Spinal cord (tissue), 10 donors: Measurements from ENCODE around the gene COL17A1. TPM values are rescaled to one million over a fixed set of nuclear protein-coding genes. Genes with fewer than 3 reads are reported as not detected.

Source experiments
- DNase-seq, 6 donors: peaks; one replicate each; pipeline versions ENCODE4 v3.0.0 to v3.0.0-alpha.2; 2013 to 2015; ENCODE audit warnings: low spot score in 6 of 6, low read depth in 4 of 6
- H3K27ac ChIP-seq: one replicate; pipeline ENCODE4 v1.5.1; 2013; ENCODE audit warnings: low read depth, low read length, control low read depth
- H3K27me3 ChIP-seq: one replicate; pipeline ENCODE4 v1.6.1; 2013; ENCODE audit warnings: low read length; ENCODE audit not compliant: control insufficient read depth, insufficient read depth
- H3K36me3 ChIP-seq: one replicate; pipeline ENCODE4 v1.6.1; 2013; ENCODE audit warnings: low read length; ENCODE audit not compliant: control insufficient read depth, insufficient read depth
- H3K4me1 ChIP-seq: one replicate; pipeline ENCODE4 v1.6.1; 2013; ENCODE audit warnings: low read length; ENCODE audit not compliant: control insufficient read depth, insufficient read depth
- H3K4me3 ChIP-seq: one replicate; pipeline ENCODE4 v1.5.1; 2013; ENCODE audit warnings: low read depth, low read length, control low read depth
- H3K9me3 ChIP-seq: one replicate; pipeline ENCODE4 v1.6.1; 2013; ENCODE audit warnings: low read length; ENCODE audit not compliant: control insufficient read depth, insufficient read depth
- WGBS: methylation state at CpG from one replicate; pipeline ENCODE4 v1.1.5; 2013; ENCODE audit warnings: missing lambda C conversion rate; ENCODE audit not compliant: insufficient coverage; 5-methylcytosine and 5-hydroxymethylcytosine counted together
- polyA plus RNA-seq, 2 donors: library from polyadenylated mRNA; unstranded; fragments of 120-200 nt; gene quantifications; one replicate each; pipeline ENCODE4 v1.2.1, GENCODE V29; 2013; ENCODE audit not compliant: insufficient read length in 2 of 2
- total RNA-seq, 2 donors: library from RNA; depleted of rRNA in 1 of 2; stranded (reverse); fragments of 120-200 nt in 1 of 2; fragments of >200 nt in 1 of 2; gene quantifications; one replicate each; pipeline versions ENCODE4 v1.2.3 to v1.2.4, GENCODE V29; 2013 to 2014
- donor health status: healthy.

COL17A1 gene
- total and polyA plus RNA-seq, 4 donors = 0.35 to 1.7 (median 0.54) TPM

GRCh38 chr10:104099269-104099668 lies 13.6 kb upstream of the COL17A1 start:
- Histone ChIP-seq H3K4me1 (no peaks in the 10 kb centered on the region), H3K27me3 (no peaks in the 10 kb centered on the region), H3K36me3 (no peaks in the 10 kb centered on the region), H3K4me3 (no peak overlapping the region), H3K27ac (no peak overlapping the region), H3K9me3 (peaks cover 3% of the 10 kb centered on the region)
- no CpG with 5 or more reads among the region's 3 CpGs for WGBS
- DNase-seq = no peak

- Histone ChIP-seq H3K4me3 (no peak overlapping the region), H3K36me3 (no peaks in the 10 kb centered on the region), H3K9me3 (peaks cover 3% of the 10 kb centered on the region), H3K27me3 (no peaks in the 10 kb centered on the region), H3K27ac (no peak overlapping the region), H3K4me1 (no peaks in the 10 kb centered on the region)
- DNase-seq = no peak
- no CpG with 5 or more reads among the region's 4 CpGs for WGBS
Observed at GRCh38 chr10:104098358-104098925, 12.8 kb upstream of the COL17A1 start.

DNA sequence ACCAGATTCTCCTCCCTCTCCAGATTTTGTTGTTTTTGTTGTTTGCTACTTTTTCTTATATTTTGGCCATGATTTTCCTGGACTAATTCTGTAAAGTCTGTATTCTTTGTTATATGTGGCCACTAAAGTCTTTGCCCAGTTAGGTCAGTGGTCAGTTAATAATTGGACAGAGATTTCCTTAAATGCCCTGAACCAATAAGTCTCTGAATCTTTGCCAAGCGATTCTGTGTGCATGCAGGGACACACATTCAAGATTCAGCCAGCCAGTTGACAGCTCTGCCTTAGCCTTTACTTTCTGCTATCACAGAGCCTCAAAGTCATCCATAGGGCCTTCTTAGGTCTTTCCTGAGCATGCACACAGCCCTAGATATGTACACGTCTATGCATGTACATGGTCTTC lies 11.0 kb upstream of the COL17A1 start:
- 89% methylated on average over 1 of the region's 2 CpGs for WGBS
- no peak overlapping the region for H3K27ac ChIP-seq
- no peak overlapping the region for H3K4me3 ChIP-seq
- no peak for DNase-seq
- no peaks in the 10 kb centered on the region for H3K4me1 ChIP-seq
- H3K27me3 ChIP-seq = no peaks in the 10 kb centered on the region
- H3K9me3 ChIP-seq = peaks cover 3% of the 10 kb centered on the region
- no peaks in the 10 kb centered on the region for H3K36me3 ChIP-seq

- H3K9me3 ChIP-seq = peaks cover 3% of the 10 kb centered on the region
- no peak overlapping the region for H3K4me3 ChIP-seq
- DNase-seq = no peak
- no peaks in the 10 kb centered on the region for H3K4me1 ChIP-seq
- no peaks in the 10 kb centered on the region for H3K27me3 ChIP-seq
- no peaks in the 10 kb centered on the region for H3K36me3 ChIP-seq
- H3K27ac ChIP-seq = no peak overlapping the region
Observed at GRCh38 chr10:104092749-104093148, 7.1 kb upstream of the COL17A1 start.

GRCh38 chr10:104090611-104091010 lies 4.9 kb upstream of the COL17A1 start:
- no peaks in the 10 kb centered on the region for H3K4me1 ChIP-seq
- no peak overlapping the region for H3K27ac ChIP-seq
- no CpG with 5 or more reads among the region's 2 CpGs for WGBS
- H3K36me3 ChIP-seq = no peaks in the 10 kb centered on the region
- DNase-seq = no peak
- H3K4me3 ChIP-seq = no peak overlapping the region
- H3K9me3 ChIP-seq = no peaks in the 10 kb centered on the region
- H3K27me3 ChIP-seq = peaks cover 3% of the 10 kb centered on the region

DNA sequence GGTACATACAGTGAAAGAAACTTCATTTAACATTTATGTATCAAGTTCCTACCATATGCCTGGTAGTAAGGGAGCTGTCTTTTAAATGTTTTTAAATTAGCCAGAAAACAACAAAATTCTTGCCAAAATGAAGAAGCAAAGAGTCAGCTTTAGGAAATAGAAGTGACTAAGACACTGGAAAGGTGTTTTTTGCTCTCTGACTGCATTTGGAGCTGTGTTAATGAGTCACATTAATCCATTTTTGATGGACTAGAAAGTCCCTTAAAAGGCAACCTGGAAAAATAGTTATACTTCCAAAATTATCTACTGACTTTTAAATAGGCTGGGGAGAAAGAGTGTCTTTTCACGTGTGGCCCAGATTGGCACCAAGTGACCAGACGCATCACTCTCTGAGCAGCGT lies 3.9 kb upstream of the COL17A1 start:
- Histone ChIP-seq H3K4me3 (no peak overlapping the region), H3K4me1 (no peaks in the 10 kb centered on the region), H3K36me3 (no peaks in the 10 kb centered on the region), H3K27me3 (peaks cover 3% of the 10 kb centered on the region), H3K27ac (no peak overlapping the region), H3K9me3 (no peaks in the 10 kb centered on the region)
- DNase-seq = no peak
- WGBS = 71% methylated on average over 3 of the region's 3 CpGs

GRCh38 chr10:104088239-104088638 lies 2.6 kb upstream of the COL17A1 start:
- Histone ChIP-seq H3K9me3 (no peaks in the 10 kb centered on the region), H3K27me3 (peaks cover 3% of the 10 kb centered on the region), H3K4me1 (no peaks in the 10 kb centered on the region), H3K36me3 (no peaks in the 10 kb centered on the region), H3K27ac (no peak overlapping the region), H3K4me3 (no peak overlapping the region)
- 100% methylated on average over 3 of the region's 5 CpGs for WGBS
- no peak for DNase-seq

DNA sequence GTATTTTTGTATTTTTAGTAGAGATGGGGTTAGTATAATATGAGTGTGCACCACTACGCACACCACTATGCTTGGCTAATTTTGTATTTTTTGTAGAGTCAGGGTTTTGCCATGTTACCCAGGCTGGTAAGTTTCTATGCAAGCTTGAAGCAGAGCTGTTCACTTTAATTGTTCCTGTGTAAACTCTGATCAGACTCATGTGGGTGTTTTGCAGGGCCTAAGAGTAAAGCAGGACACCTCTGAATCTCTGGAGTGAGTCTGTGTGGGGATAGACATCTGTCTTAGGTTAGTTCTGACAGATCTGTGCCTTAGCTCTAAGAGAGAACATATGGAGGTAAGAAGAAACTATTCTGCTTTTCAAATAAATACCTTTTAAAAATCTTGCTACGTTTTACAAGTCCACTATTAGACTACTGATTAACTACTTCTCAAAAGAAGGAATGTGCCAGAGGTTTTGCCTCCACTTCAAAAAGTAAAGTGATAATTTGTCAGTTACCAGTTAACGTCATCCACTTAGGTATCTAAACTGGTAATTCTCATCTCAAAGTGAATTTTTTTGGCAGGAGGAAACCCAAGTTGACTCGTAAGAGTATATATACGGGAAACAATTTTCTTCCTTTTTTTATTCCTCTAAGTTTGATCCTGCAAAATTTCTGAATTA lies 1.1 kb downstream of the COL17A1 start:
- Histone ChIP-seq H3K27ac (no peak overlapping the region), H3K27me3 (peaks cover 3% of the 10 kb centered on the region), H3K36me3 (no peaks in the 10 kb centered on the region), H3K9me3 (no peaks in the 10 kb centered on the region), H3K4me1 (no peaks in the 10 kb centered on the region), H3K4me3 (no peak overlapping the region)
- WGBS = 100% methylated on average over 1 of the region's 5 CpGs
- DNase-seq = no peak

GRCh38 chr10:104081998-104082397 lies 3.7 kb downstream of the COL17A1 start:
- 94% methylated on average over 4 of the region's 5 CpGs for WGBS
- no peaks in the 10 kb centered on the region for H3K9me3 ChIP-seq
- no peaks in the 10 kb centered on the region for H3K36me3 ChIP-seq
- H3K4me3 ChIP-seq = no peak overlapping the region
- H3K4me1 ChIP-seq = peaks cover 10% of the 10 kb centered on the region
- H3K27ac ChIP-seq = no peak overlapping the region
- peaks cover 3% of the 10 kb centered on the region for H3K27me3 ChIP-seq
- no peak for DNase-seq

DNA sequence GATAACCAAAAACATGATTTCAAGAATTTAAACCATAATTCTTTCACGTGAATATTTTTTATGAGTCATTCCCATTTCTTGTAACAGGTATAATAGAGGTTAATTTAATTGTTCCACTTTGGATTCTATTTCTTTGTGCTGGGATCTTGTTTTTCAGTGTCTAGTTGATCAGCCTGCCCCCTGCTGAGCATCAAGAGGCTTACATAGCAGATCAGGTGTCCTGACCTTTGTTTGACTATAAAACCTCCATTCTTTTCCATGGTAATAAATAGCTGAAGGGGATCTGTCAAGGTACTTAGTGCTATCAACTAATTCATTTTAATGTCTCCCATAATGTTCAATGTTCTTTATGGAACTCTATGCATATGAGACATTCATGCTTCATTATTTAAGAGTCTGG lies 4.9 kb downstream of the COL17A1 start:
- WGBS = no CpG with 5 or more reads among the region's 1 CpG
- H3K4me1 ChIP-seq = peaks cover 17% of the 10 kb centered on the region
- no peaks in the 10 kb centered on the region for H3K27me3 ChIP-seq
- peak in 1 of 6 donors; percentile 42 for DNase-seq
- no peak overlapping the region for H3K27ac ChIP-seq
- no peak overlapping the region for H3K4me3 ChIP-seq
- no peaks in the 10 kb centered on the region for H3K9me3 ChIP-seq
- no peaks in the 10 kb centered on the region for H3K36me3 ChIP-seq
